ENCODE data around the gene KLK13. TPM values are rescaled to one million over a fixed set of nuclear protein-coding genes. Genes with fewer than 3 reads are reported as not detected.

The KLK13 gene
- polyA plus RNA-seq, 1 donor from 2014 or later, result not detected

DNA sequence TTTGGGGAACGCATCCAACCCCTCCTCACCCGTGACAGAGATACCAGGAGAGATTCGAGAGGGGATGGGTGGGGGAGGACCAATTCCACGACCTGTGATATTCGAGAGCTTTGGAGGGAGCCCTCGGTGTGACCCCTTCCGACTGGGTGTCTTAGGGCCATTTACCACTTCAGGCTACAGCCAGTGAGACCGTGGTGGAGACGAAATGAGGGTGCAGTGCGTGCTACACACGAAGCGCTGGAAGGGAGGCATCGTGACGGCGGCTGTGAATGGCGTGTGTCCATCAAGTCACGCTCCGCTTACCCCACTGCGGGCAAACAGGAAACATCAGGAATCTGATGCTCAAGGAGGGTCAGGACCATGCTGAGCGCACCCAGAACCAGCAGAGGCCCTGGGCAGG, 32.9 kb upstream of the KLK13 start:
- Mint-ChIP-seq H3K4me3 (no peak overlapping the region), H3K27me3 (no peaks in the 10 kb centered on the region), H3K9me3 (no peaks in the 10 kb centered on the region), H3K4me1 (peaks cover 3 to 5% (median 4%) of the 10 kb centered on the region in 3 donors), H3K36me3 (peaks cover 6% of the 10 kb centered on the region), H3K27ac (peak overlapping the region in 1 of 3 donors; percentile 19)

GRCh38 chr19:51097166-51097738, 32.4 kb upstream of the KLK13 start:
- Mint-ChIP-seq H3K27ac (no peak overlapping the region), H3K27me3 (no peaks in the 10 kb centered on the region), H3K9me3 (no peaks in the 10 kb centered on the region), H3K4me1 (peaks cover 3 to 10% (median 3%) of the 10 kb centered on the region in 3 donors), H3K36me3 (peaks cover 6% of the 10 kb centered on the region), H3K4me3 (no peak overlapping the region)

DNA sequence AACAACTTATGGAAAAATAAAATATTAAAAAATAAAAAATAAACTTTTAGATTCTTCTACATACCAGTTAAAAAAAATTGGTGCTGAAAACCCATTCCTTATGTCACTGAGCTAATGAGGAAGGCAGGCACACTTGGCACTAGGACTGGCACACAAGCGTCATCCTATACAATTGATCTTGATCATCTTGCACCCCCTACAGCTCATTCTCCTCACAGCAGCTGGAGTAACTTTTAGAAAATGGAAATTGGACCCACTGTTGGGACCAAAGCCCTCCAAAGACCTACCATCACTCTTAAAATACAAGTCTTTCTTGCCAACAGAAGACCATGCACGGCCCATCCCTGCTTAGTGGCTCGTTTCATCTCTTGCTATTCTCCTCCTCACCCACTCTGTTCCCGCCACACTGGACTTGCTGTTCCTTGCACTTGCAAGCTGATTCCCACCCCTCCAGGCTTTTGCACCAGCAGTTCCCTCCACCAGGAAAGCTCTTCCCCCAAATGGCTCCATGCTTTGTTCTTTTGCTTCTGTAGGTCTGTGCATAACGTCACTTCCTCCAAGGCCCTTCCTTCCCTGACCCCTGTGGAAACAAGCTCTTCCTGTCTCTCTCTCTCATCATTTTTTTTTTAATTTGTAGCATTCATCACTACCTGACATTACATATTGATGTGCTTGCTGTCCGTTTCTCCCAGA, 31.7 kb upstream of the KLK13 start:
- Mint-ChIP-seq H3K27me3 (no peaks in the 10 kb centered on the region), H3K4me3 (no peak overlapping the region), H3K27ac (no peak overlapping the region)

GRCh38 chr19:51094696-51095279, 29.9 kb upstream of the KLK13 start:
- Mint-ChIP-seq H3K4me3 (no peak overlapping the region), H3K4me1 (peaks cover 3 to 11% (median 3%) of the 10 kb centered on the region in 3 donors), H3K9me3 (no peaks in the 10 kb centered on the region), H3K27ac (peak overlapping the region in 2 of 3 donors; percentile 63 to 77), H3K27me3 (no peaks in the 10 kb centered on the region), H3K36me3 (peaks cover 6% of the 10 kb centered on the region)

More for the DNA sequence above, 31.7 kb upstream of the KLK13 start:
- Mint-ChIP-seq H3K9me3 (no peaks in the 10 kb centered on the region), H3K36me3 (peaks cover 6% of the 10 kb centered on the region), H3K4me1 (peaks cover 3 to 11% (median 3%) of the 10 kb centered on the region in 3 donors)

DNA sequence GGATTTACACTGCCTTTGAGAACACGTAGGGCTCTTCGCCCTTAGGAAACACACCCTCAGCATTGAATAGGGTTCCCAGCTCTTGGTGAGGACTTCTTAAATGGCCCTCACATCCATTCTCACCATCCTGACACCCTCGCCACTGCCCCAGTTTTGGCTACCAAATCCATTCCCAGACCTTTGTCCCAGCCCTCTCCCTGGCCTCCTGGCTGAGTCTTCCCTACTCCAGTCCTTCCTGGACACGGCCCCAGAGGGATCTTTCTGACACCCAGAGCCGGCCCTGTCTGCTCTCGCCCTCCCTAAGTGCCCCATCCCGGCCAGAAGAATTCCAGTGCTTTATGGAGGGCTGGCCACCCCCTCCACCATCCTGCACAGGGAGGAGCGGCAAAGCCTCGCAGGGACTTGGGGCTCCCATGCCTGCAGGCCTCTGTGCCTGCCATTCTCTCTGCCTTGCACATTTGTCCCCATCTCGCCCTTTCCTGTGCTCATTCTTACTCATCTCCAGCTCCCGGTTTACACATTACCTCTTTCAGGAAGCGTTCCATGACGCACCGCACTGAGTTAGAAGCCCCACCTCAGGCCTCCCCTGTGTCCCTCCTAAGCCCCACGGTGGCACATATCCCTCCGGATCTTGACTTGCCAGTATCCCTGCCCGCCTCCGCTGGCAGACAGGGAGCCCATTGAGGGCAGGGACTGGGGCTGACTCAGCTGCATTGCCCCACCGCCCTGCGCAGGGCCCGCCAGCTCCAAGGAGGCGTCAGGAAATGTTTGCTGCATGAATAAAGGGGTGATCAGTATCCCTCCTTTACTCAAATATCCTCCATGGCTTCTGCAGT, 28.8 kb upstream of the KLK13 start:
- peaks cover 2% of the 10 kb centered on the region for H3K36me3 Mint-ChIP-seq
- H3K4me1 Mint-ChIP-seq, result peaks cover 3 to 11% (median 3%) of the 10 kb centered on the region in 3 donors
- no peaks in the 10 kb centered on the region for H3K9me3 Mint-ChIP-seq
- H3K4me3 Mint-ChIP-seq, result peak overlapping the region in 1 of 4 donors; percentile 21
- H3K27me3 Mint-ChIP-seq, result no peaks in the 10 kb centered on the region
- peak overlapping the region in 2 of 3 donors; percentile 65 to 77 for H3K27ac Mint-ChIP-seq

DNA sequence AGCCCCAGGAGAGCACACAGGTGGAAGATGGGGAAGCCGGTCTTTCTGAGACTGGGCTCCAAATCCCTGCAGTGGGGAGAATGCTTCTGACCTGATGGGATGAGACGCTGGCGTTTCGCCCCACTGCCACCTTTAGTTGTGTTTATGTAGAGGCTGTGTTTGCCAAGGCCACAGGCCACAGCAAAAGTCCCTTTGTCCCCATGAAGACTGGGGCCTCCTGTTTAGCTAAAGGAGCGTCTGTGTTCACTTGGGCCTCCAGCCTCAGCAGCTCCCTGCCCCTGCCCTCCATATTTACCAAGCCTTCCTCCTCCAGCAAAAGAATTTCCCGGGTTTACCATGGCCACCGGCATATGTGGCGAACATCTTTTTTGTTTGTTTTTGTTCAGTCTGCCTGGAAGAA, 28.2 kb upstream of the KLK13 start:
- H3K4me1 Mint-ChIP-seq, result peaks cover 3 to 11% (median 3%) of the 10 kb centered on the region in 3 donors
- H3K27ac Mint-ChIP-seq, result no peak overlapping the region
- H3K27me3 Mint-ChIP-seq, result no peaks in the 10 kb centered on the region
- peaks cover 4% of the 10 kb centered on the region for H3K36me3 Mint-ChIP-seq
- H3K9me3 Mint-ChIP-seq, result no peaks in the 10 kb centered on the region
- H3K4me3 Mint-ChIP-seq, result no peak overlapping the region

DNA sequence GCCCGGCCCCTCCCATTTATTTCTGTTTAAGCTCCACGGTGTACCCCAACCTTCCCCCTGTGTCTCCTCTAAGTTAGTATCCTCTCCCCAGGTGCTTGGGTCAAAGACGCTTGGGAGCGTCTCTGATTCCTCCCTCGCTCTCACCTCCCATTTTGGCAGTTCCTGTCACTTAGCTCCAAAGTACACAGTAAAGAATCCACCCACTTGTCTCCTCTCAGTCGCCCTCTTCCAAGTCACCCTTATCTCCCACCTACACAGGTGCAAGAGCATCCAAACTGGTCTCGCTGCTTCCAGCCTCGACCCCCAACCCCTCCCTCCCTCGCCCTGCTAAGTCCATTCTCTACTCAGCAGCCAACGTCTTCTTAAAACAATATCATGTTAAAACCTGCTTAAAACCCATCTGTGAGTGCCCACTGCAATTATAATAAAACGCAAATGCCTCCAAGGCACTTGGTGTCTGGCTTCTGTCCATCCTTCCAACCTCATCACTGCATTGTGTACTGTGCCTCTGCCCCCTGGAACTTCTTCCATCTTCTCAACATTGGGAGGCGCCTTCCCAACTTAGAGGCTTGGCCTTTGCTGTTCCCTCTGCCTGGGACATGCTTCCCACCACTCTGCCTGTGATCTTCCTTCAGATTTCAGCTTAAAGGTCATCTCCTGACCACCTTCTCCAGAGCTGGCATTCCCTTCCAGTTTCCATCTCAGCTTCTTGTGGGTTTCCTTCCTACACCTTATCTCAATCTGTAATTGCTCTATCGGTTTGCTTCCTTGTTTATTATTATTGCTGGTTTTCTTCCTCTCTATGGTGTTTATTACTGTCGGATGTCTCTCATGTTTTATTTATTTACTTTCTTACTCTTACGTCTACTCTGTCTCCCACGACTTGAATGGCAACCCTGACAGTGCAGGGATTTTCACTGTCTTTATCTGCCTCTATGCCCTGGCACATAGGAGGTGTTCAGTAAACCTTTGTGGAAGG, 27.3 kb upstream of the KLK13 start:
- H3K27ac Mint-ChIP-seq, result peak overlapping the region in 1 of 3 donors; percentile 45
- H3K27me3 Mint-ChIP-seq, result no peaks in the 10 kb centered on the region
- peaks cover 2 to 11% (median 3%) of the 10 kb centered on the region in 3 donors for H3K4me1 Mint-ChIP-seq
- H3K9me3 Mint-ChIP-seq, result no peaks in the 10 kb centered on the region
- H3K36me3 Mint-ChIP-seq, result peaks cover 5% of the 10 kb centered on the region
- H3K4me3 Mint-ChIP-seq, result no peak overlapping the region

GRCh38 chr19:51091126-51091525, 26.2 kb upstream of the KLK13 start:
- H3K27me3 Mint-ChIP-seq, result no peaks in the 10 kb centered on the region
- H3K4me1 Mint-ChIP-seq, result peaks cover 0 to 7% (median 2%) of the 10 kb centered on the region in 3 donors
- no peak overlapping the region for H3K27ac Mint-ChIP-seq
- no peak overlapping the region for H3K4me3 Mint-ChIP-seq
- no peaks in the 10 kb centered on the region for H3K9me3 Mint-ChIP-seq
- peaks cover 3% of the 10 kb centered on the region for H3K36me3 Mint-ChIP-seq

DNA sequence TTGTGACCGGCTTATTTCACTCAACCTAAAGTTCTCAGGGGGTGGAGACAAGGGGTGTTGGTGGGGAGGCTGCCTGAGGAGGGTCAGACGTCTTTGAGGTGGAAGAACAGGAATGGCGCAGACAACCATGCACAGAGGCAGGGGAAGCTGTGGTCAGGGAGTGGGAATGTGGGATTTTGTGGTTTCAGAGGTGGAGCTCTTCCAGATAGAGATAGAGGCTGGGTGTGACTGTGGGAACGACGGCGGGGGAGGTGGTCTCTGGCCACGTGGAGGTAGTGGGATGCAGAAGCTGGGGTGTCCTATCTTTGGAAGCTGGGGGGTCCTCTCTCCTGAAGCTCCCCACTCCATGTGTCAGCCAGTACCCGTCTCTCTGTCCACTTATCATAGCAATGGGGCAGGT, 25.6 kb upstream of the KLK13 start:
- no peak overlapping the region for H3K27ac Mint-ChIP-seq
- no peaks in the 10 kb centered on the region for H3K9me3 Mint-ChIP-seq
- H3K27me3 Mint-ChIP-seq, result no peaks in the 10 kb centered on the region
- peaks cover 3% of the 10 kb centered on the region for H3K36me3 Mint-ChIP-seq
- H3K4me1 Mint-ChIP-seq, result peaks cover 0 to 7% (median 2%) of the 10 kb centered on the region in 3 donors
- H3K4me3 Mint-ChIP-seq, result no peak overlapping the region

DNA sequence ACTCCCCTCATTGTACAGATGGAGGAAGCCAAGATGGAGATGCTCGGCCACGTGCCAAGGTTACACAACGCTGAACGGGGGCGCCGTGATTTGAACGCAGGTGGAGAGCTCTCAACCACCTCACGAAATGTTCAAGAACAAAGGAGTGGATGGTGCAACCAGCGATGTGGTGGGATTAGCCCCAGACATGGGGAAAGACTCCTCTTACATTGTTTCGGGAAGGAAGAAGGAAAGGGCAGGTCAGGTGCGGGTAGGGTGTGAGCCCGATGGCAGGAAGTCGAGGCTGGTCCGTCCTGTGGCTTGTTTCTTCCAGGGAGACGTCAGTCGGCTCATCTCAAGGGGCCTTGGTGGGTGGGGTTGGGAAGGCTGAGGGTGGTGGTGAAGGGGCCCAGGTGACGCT, 24.9 kb upstream of the KLK13 start:
- Mint-ChIP-seq H3K36me3 (peaks cover 3% of the 10 kb centered on the region), H3K4me1 (peaks cover 0 to 7% (median 2%) of the 10 kb centered on the region in 3 donors), H3K9me3 (no peaks in the 10 kb centered on the region), H3K27ac (no peak overlapping the region), H3K4me3 (no peak overlapping the region), H3K27me3 (no peaks in the 10 kb centered on the region)

DNA sequence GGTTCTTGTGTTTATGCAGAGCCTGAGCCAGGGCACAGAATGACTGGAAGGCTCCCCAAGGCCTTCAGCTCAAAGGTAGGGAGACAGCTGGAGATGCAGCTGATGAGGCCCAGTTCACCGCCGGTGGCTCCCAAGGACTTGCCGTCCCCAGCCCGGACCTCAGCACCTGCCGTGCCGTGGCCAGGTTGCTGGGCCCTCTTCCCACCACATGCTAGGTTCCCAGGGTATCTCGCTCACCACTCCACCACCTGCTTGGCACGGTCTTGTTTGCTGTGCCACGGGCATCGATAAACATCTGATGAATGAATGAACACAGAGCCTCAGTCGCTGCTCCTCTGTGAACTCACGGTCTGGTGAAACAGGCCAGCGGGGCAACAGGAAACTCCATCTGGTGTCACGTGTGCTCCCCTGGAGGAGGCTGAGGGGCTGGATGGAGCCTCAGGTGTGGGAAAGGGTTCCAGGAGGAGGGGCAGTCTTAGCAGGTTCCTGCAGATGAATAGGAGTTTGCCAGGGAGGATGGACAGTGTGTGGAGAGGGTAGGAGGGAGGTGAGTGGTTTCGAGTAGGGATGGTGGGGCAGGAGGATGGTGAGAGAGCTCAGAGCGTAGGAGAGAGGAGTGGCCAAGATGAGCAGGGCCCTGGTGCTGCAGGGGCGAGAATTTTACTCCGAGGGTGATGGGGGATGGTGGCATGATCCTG, 21.4 kb upstream of the KLK13 start:
- Mint-ChIP-seq H3K27ac (no peak overlapping the region), H3K27me3 (peaks cover 7% of the 10 kb centered on the region), H3K4me1 (peaks cover 0 to 5% (median 0%) of the 10 kb centered on the region in 3 donors), H3K4me3 (no peak overlapping the region), H3K9me3 (no peaks in the 10 kb centered on the region), H3K36me3 (peaks cover 3% of the 10 kb centered on the region)

GRCh38 chr19:51084505-51084904, 19.6 kb upstream of the KLK13 start:
- Mint-ChIP-seq H3K36me3 (peaks cover 3% of the 10 kb centered on the region), H3K27me3 (peaks cover 7% of the 10 kb centered on the region), H3K4me3 (peak overlapping the region in 1 of 4 donors; percentile 16)

DNA sequence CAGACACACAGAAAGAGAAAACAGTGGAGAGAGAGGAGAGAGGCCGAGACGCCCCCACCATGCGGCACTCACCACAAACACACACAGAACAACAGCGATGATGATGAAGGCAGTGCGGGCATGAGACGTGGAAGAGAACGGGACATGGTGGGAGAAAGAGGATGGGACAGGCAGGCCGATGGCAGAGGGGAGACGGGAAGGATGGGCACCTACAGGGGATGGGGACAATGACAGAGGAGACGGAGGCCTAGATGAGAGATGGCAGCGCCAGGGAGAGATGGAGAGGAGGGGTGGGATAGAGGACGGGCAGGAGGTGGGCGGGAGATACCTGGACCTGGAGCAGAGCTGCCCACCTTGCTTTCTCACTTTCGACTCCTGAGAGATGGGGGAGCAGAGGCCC, 18.9 kb upstream of the KLK13 start:
- Mint-ChIP-seq H3K4me3 (peak overlapping the region in 1 of 4 donors; percentile 60), H3K4me1 (peaks cover 0 to 3% (median 0%) of the 10 kb centered on the region in 3 donors), H3K9me3 (no peaks in the 10 kb centered on the region), H3K27ac (no peak overlapping the region), H3K27me3 (peaks cover 7% of the 10 kb centered on the region), H3K36me3 (peaks cover 3% of the 10 kb centered on the region)

More at GRCh38 chr19:51084505-51084904, 19.6 kb upstream of the KLK13 start:
- Mint-ChIP-seq H3K4me1 (peaks cover 0 to 5% (median 0%) of the 10 kb centered on the region in 3 donors), H3K9me3 (no peaks in the 10 kb centered on the region), H3K27ac (no peak overlapping the region)
